ENCODE measurements around the gene ATP1A1. TPM values are rescaled to one million over a fixed set of nuclear protein-coding genes. Genes with fewer than 3 reads are reported as not detected.

Gene ATP1A1
- 260 and 300 TPM in 2 replicates for total RNA-seq

GRCh38 chr1:116372651-116373430 is at the start of gene ATP1A1:
ATP1A1 (plus strand) TSS chr1:116373244; CDS start chr1:116373512, 268 bp downstream.

Small RNA genes within 50 kb of the gene (small RNA-seq; reads per million reads assigned to genes)
- gene RF00019: not detected
- not detected for gene RNU6-817P

Other genes with a start within 250 kb of the ATP1A1 start
- 26.7 and 27.1 TPM in 2 replicates for gene CD58, start 197.8 kb downstream of the ATP1A1 start, total RNA-seq

Data from thoracic aorta endothelial cell (primary cell).